ENCODE results near the gene FEZF1.

Gene FEZF1

GRCh38 chr7:122255454-122255853 lies 49.1 kb downstream of the FEZF1 start:
- peaks cover 4% of the 10 kb centered on the region for H3K4me1 Mint-ChIP-seq

More at GRCh38 chr7:122255454-122255853, 49.1 kb downstream of the FEZF1 start:
- no peaks in the 10 kb centered on the region for H3K9me3 Mint-ChIP-seq
- H3K4me3 Mint-ChIP-seq, result no peak overlapping the region
- no peaks in the 10 kb centered on the region for H3K36me3 Mint-ChIP-seq (ENCODE audit: low read depth)
- DNase-seq, result no peak
- TF ChIP-seq CTCF (IDR thresholded peaks at IDR 0.05), result no peak
- H3K27me3 Mint-ChIP-seq (ENCODE audit: low read depth, poor library complexity), result peaks cover 40% of the 10 kb centered on the region
- no peak overlapping the region for H3K27ac Mint-ChIP-seq
